ENCODE measurements around the gene KLHL8.
A peak's percentile ranks its signal among the peaks of the same experiment; 100 is the strongest.

The KLHL8 gene

GRCh38 chr4:87220094-87220822 lies at the start of gene KLHL8:
Gene KLHL8 (minus strand): TSS chr4:87220618. CDS start chr4:87195539, 25,079 bp downstream.
- no peaks in the 10 kb centered on the region for H3K9me3 ChIP-seq (ENCODE audit: control insufficient read depth, insufficient read depth, low read depth, low read length)
- no peaks in the 10 kb centered on the region for H3K36me3 ChIP-seq (ENCODE audit: control insufficient read depth, insufficient read depth, low read length)
- no peaks in the 10 kb centered on the region for H3K4me1 ChIP-seq (ENCODE audit: control insufficient read depth, insufficient read depth, low read length)
- peak within 1 kb of the TSS; percentile 99 for H3K4me3 ChIP-seq (ENCODE audit: low read depth, low read length)
- H3K9ac ChIP-seq (ENCODE audit: low read length) = peak within 1 kb of the TSS; percentile 92
- no peaks in the 10 kb centered on the region for H3K27me3 ChIP-seq (ENCODE audit: control insufficient read depth, insufficient read depth, low read length)
- H3K27ac ChIP-seq (ENCODE audit: low read depth, low read length) = peak within 1 kb of the TSS; percentile 35; the same call in 1 of the 2 replicates

- Histone ChIP-seq H3K9ac (ENCODE audit: low read length) (no peak overlapping the region), H3K4me1 (ENCODE audit: control insufficient read depth, insufficient read depth, low read length) (peaks cover 5% of the 10 kb centered on the region; the same call in 1 of the 2 replicates), H3K27me3 (ENCODE audit: control insufficient read depth, insufficient read depth, low read length) (no peaks in the 10 kb centered on the region), H3K36me3 (ENCODE audit: control insufficient read depth, insufficient read depth, low read length) (no peaks in the 10 kb centered on the region), H3K27ac (ENCODE audit: low read depth, low read length) (no peak overlapping the region), H3K9me3 (ENCODE audit: control insufficient read depth, insufficient read depth, low read depth, low read length) (no peaks in the 10 kb centered on the region), H3K4me3 (ENCODE audit: low read depth, low read length) (no peak overlapping the region)
Observed at GRCh38 chr4:87270144-87270543, 49.7 kb upstream of the KLHL8 start.

- no peaks in the 10 kb centered on the region for H3K36me3 ChIP-seq (ENCODE audit: control insufficient read depth, insufficient read depth, low read length)
- no peak overlapping the region for H3K4me3 ChIP-seq (ENCODE audit: low read depth, low read length)
- H3K27me3 ChIP-seq (ENCODE audit: control insufficient read depth, insufficient read depth, low read length) = no peaks in the 10 kb centered on the region
- H3K9me3 ChIP-seq (ENCODE audit: control insufficient read depth, insufficient read depth, low read depth, low read length) = no peaks in the 10 kb centered on the region
- H3K9ac ChIP-seq (ENCODE audit: low read length) = no peak overlapping the region
- H3K27ac ChIP-seq (ENCODE audit: low read depth, low read length) = no peak overlapping the region
- H3K4me1 ChIP-seq (ENCODE audit: control insufficient read depth, insufficient read depth, low read length) = peaks cover 5% of the 10 kb centered on the region; the same call in 1 of the 2 replicates
Observed at GRCh38 chr4:87268411-87268810, 48.0 kb upstream of the KLHL8 start.

GRCh38 chr4:87266986-87267385 lies 46.6 kb upstream of the KLHL8 start:
- no peak overlapping the region for H3K4me3 ChIP-seq (ENCODE audit: low read depth, low read length)
- no peak overlapping the region for H3K9ac ChIP-seq (ENCODE audit: low read length)
- no peaks in the 10 kb centered on the region for H3K36me3 ChIP-seq (ENCODE audit: control insufficient read depth, insufficient read depth, low read length)
- H3K27me3 ChIP-seq (ENCODE audit: control insufficient read depth, insufficient read depth, low read length) = no peaks in the 10 kb centered on the region
- H3K27ac ChIP-seq (ENCODE audit: low read depth, low read length) = no peak overlapping the region
- peaks cover 5% of the 10 kb centered on the region; the same call in 1 of the 2 replicates for H3K4me1 ChIP-seq (ENCODE audit: control insufficient read depth, insufficient read depth, low read length)
- no peaks in the 10 kb centered on the region for H3K9me3 ChIP-seq (ENCODE audit: control insufficient read depth, insufficient read depth, low read depth, low read length)

- Histone ChIP-seq H3K27ac (ENCODE audit: low read depth, low read length) (no peak overlapping the region), H3K4me1 (ENCODE audit: control insufficient read depth, insufficient read depth, low read length) (no peaks in the 10 kb centered on the region), H3K36me3 (ENCODE audit: control insufficient read depth, insufficient read depth, low read length) (no peaks in the 10 kb centered on the region), H3K9ac (ENCODE audit: low read length) (no peak overlapping the region), H3K4me3 (ENCODE audit: low read depth, low read length) (no peak overlapping the region), H3K27me3 (ENCODE audit: control insufficient read depth, insufficient read depth, low read length) (no peaks in the 10 kb centered on the region), H3K9me3 (ENCODE audit: control insufficient read depth, insufficient read depth, low read depth, low read length) (no peaks in the 10 kb centered on the region)
Observed at GRCh38 chr4:87262886-87263285, 42.5 kb upstream of the KLHL8 start.

- H3K4me1 ChIP-seq (ENCODE audit: control insufficient read depth, insufficient read depth, low read length) = no peaks in the 10 kb centered on the region
- no peak overlapping the region for H3K27ac ChIP-seq (ENCODE audit: low read depth, low read length)
- no peaks in the 10 kb centered on the region for H3K27me3 ChIP-seq (ENCODE audit: control insufficient read depth, insufficient read depth, low read length)
- H3K36me3 ChIP-seq (ENCODE audit: control insufficient read depth, insufficient read depth, low read length) = no peaks in the 10 kb centered on the region
- no peak overlapping the region for H3K9ac ChIP-seq (ENCODE audit: low read length)
- no peak overlapping the region for H3K4me3 ChIP-seq (ENCODE audit: low read depth, low read length)
- H3K9me3 ChIP-seq (ENCODE audit: control insufficient read depth, insufficient read depth, low read depth, low read length) = 0 out of 2 replicates have a peak, but pooled peaks cover 5% of the 10 kb centered on the region
Observed at GRCh38 chr4:87260477-87260876, 40.1 kb upstream of the KLHL8 start.

GRCh38 chr4:87258677-87259076 lies 38.3 kb upstream of the KLHL8 start:
- H3K4me3 ChIP-seq (ENCODE audit: low read depth, low read length) = no peak overlapping the region
- 0 out of 2 replicates have a peak, but pooled peaks cover 6% of the 10 kb centered on the region for H3K9me3 ChIP-seq (ENCODE audit: control insufficient read depth, insufficient read depth, low read depth, low read length)
- H3K36me3 ChIP-seq (ENCODE audit: control insufficient read depth, insufficient read depth, low read length) = no peaks in the 10 kb centered on the region
- no peak overlapping the region for H3K9ac ChIP-seq (ENCODE audit: low read length)
- H3K27me3 ChIP-seq (ENCODE audit: control insufficient read depth, insufficient read depth, low read length) = no peaks in the 10 kb centered on the region
- no peak overlapping the region for H3K27ac ChIP-seq (ENCODE audit: low read depth, low read length)
- H3K4me1 ChIP-seq (ENCODE audit: control insufficient read depth, insufficient read depth, low read length) = no peaks in the 10 kb centered on the region

GRCh38 chr4:87257523-87257922 lies 37.1 kb upstream of the KLHL8 start:
- Histone ChIP-seq H3K9ac (ENCODE audit: low read length) (no peak overlapping the region), H3K36me3 (ENCODE audit: control insufficient read depth, insufficient read depth, low read length) (no peaks in the 10 kb centered on the region), H3K4me3 (ENCODE audit: low read depth, low read length) (no peak overlapping the region), H3K27ac (ENCODE audit: low read depth, low read length) (no peak overlapping the region), H3K9me3 (ENCODE audit: control insufficient read depth, insufficient read depth, low read depth, low read length) (0 out of 2 replicates have a peak, but pooled peaks cover 6% of the 10 kb centered on the region), H3K4me1 (ENCODE audit: control insufficient read depth, insufficient read depth, low read length) (no peaks in the 10 kb centered on the region), H3K27me3 (ENCODE audit: control insufficient read depth, insufficient read depth, low read length) (no peaks in the 10 kb centered on the region)

GRCh38 chr4:87255755-87256154 lies 35.3 kb upstream of the KLHL8 start:
- no peaks in the 10 kb centered on the region for H3K36me3 ChIP-seq (ENCODE audit: control insufficient read depth, insufficient read depth, low read length)
- no peaks in the 10 kb centered on the region for H3K27me3 ChIP-seq (ENCODE audit: control insufficient read depth, insufficient read depth, low read length)

GRCh38 chr4:87251106-87251505 lies 30.7 kb upstream of the KLHL8 start:
- no peak overlapping the region for H3K4me3 ChIP-seq (ENCODE audit: low read depth, low read length)
- no peaks in the 10 kb centered on the region for H3K36me3 ChIP-seq (ENCODE audit: control insufficient read depth, insufficient read depth, low read length)
- no peak overlapping the region for H3K27ac ChIP-seq (ENCODE audit: low read depth, low read length)
- H3K4me1 ChIP-seq (ENCODE audit: control insufficient read depth, insufficient read depth, low read length) = no peaks in the 10 kb centered on the region
- peaks cover 10% of the 10 kb centered on the region; the same call in 1 of the 2 replicates for H3K9me3 ChIP-seq (ENCODE audit: control insufficient read depth, insufficient read depth, low read depth, low read length)
- H3K9ac ChIP-seq (ENCODE audit: low read length) = no peak overlapping the region
- H3K27me3 ChIP-seq (ENCODE audit: control insufficient read depth, insufficient read depth, low read length) = no peaks in the 10 kb centered on the region

More at GRCh38 chr4:87255755-87256154, 35.3 kb upstream of the KLHL8 start:
- H3K4me3 ChIP-seq (ENCODE audit: low read depth, low read length) = no peak overlapping the region
- no peak overlapping the region for H3K9ac ChIP-seq (ENCODE audit: low read length)
- H3K9me3 ChIP-seq (ENCODE audit: control insufficient read depth, insufficient read depth, low read depth, low read length) = 0 out of 2 replicates have a peak, but pooled peaks cover 6% of the 10 kb centered on the region
- no peaks in the 10 kb centered on the region for H3K4me1 ChIP-seq (ENCODE audit: control insufficient read depth, insufficient read depth, low read length)
- H3K27ac ChIP-seq (ENCODE audit: low read depth, low read length) = no peak overlapping the region

GRCh38 chr4:87250294-87250693 lies 29.9 kb upstream of the KLHL8 start:
- Histone ChIP-seq H3K9ac (ENCODE audit: low read length) (no peak overlapping the region), H3K4me3 (ENCODE audit: low read depth, low read length) (no peak overlapping the region), H3K27me3 (ENCODE audit: control insufficient read depth, insufficient read depth, low read length) (no peaks in the 10 kb centered on the region), H3K9me3 (ENCODE audit: control insufficient read depth, insufficient read depth, low read depth, low read length) (peaks cover 4% of the 10 kb centered on the region; the same call in 1 of the 2 replicates), H3K4me1 (ENCODE audit: control insufficient read depth, insufficient read depth, low read length) (no peaks in the 10 kb centered on the region), H3K27ac (ENCODE audit: low read depth, low read length) (no peak overlapping the region), H3K36me3 (ENCODE audit: control insufficient read depth, insufficient read depth, low read length) (no peaks in the 10 kb centered on the region)
